ENCODE data around the gene MLIP. TPM values are rescaled to one million over a fixed set of nuclear protein-coding genes. Genes with fewer than 3 reads are reported as not detected.
"Not testable (repeated sequence)": the region's sequence is repeated elsewhere in the genome, so short reads cannot be mapped to it uniquely, and the experiment has no call there.

Gene MLIP
- total RNA-seq, 6 experiments from 2014 or later, result not detected

DNA sequence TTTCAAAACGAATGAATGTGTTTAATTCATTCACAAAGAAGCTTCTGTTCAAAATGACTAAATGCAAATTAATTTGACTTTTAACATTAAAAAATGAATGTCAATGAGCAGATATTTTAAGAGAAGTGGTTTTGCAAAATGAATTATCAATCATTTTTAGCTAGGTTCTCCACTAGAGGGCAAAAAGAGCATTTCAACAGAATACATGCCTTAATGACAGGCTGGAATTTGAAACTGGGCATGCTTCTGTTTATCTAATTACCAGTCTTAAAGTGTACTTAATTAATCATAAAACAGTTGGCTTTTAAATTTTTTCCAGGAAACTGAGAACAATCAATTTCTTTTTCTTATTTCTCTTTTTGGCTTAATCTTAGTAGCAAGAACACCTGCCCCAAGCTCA lies 133.2 kb downstream of the MLIP start:
- H3K9me3 Mint-ChIP-seq, result no peaks in the 10 kb centered on the region
- no peaks in the 10 kb centered on the region for H3K36me3 Mint-ChIP-seq (ENCODE audit: low read depth)
- H3K27ac Mint-ChIP-seq, result no peak overlapping the region
- H3K27me3 Mint-ChIP-seq (ENCODE audit: insufficient read depth), result no peaks in the 10 kb centered on the region
- peaks cover 7% of the 10 kb centered on the region for H3K4me1 Mint-ChIP-seq (ENCODE audit: low read depth)
- H3K4me3 Mint-ChIP-seq, result no peak overlapping the region
- TF ChIP-seq, protein P1, sequence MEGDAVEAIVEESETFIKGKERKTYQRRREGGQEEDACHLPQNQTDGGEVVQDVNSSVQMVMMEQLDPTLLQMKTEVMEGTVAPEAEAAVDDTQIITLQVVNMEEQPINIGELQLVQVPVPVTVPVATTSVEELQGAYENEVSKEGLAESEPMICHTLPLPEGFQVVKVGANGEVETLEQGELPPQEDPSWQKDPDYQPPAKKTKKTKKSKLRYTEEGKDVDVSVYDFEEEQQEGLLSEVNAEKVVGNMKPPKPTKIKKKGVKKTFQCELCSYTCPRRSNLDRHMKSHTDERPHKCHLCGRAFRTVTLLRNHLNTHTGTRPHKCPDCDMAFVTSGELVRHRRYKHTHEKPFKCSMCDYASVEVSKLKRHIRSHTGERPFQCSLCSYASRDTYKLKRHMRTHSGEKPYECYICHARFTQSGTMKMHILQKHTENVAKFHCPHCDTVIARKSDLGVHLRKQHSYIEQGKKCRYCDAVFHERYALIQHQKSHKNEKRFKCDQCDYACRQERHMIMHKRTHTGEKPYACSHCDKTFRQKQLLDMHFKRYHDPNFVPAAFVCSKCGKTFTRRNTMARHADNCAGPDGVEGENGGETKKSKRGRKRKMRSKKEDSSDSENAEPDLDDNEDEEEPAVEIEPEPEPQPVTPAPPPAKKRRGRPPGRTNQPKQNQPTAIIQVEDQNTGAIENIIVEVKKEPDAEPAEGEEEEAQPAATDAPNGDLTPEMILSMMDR (IDR thresholded peaks at IDR 0.05), result peak; percentile 87
- peak; percentile 24 for DNase-seq

DNA sequence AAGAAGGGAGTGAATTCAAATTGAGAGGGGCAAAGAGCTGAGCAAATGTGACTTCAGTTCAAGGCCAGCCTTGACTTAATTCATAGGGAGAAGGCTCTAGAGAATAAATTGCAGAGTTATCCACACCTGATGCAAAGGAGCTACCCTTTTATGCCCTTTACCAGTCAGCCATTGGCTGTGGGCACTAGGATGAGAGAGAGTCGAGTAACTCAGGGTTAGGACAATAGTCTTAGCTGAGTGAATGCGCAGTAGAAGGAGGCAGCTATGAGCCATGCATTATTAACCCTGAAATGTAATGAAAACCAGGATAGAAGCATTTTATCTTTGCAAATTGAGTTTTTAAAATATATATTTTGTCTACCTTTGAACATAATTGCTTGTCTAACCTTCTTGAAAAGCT lies 134.0 kb downstream of the MLIP start:
- Mint-ChIP-seq H3K36me3 (ENCODE audit: low read depth) (no peaks in the 10 kb centered on the region), H3K4me1 (ENCODE audit: low read depth) (peaks cover 7% of the 10 kb centered on the region), H3K9me3 (no peaks in the 10 kb centered on the region), H3K27ac (no peak overlapping the region), H3K4me3 (no peak overlapping the region), H3K27me3 (ENCODE audit: insufficient read depth) (no peaks in the 10 kb centered on the region)
- TF ChIP-seq, protein P1 (IDR thresholded peaks at IDR 0.05), result no peak
- DNase-seq, result no peak

DNA sequence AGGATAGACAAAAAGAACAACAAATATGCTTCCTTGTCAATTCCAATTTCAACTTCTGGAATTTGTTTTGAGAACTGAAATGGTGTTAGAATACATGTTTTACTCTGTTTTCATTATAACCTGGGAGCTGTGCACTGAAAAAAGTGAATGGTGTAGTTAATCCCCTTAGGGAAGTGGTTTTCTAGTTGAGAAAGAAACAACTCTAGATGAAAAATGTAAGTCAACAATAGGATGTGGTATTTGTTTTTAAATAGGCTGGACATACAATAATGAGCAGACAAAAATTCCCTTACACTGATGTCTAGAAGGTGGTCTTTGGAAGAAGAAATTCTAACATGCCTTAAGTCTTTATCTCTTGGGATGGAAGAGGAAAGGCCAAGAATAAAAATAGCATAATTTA lies 137.1 kb downstream of the MLIP start:
- TF ChIP-seq, protein P1 (IDR thresholded peaks at IDR 0.05), result no peak
- Mint-ChIP-seq H3K9me3 (no peaks in the 10 kb centered on the region; the same call in 1 of the 2 replicates), H3K27ac (no peak overlapping the region), H3K4me1 (ENCODE audit: low read depth) (peaks cover 1% of the 10 kb centered on the region), H3K4me3 (no peak overlapping the region), H3K27me3 (ENCODE audit: insufficient read depth) (no peaks in the 10 kb centered on the region; the same call in 1 of the 2 replicates), H3K36me3 (ENCODE audit: low read depth) (no peaks in the 10 kb centered on the region)
- no peak for DNase-seq

DNA sequence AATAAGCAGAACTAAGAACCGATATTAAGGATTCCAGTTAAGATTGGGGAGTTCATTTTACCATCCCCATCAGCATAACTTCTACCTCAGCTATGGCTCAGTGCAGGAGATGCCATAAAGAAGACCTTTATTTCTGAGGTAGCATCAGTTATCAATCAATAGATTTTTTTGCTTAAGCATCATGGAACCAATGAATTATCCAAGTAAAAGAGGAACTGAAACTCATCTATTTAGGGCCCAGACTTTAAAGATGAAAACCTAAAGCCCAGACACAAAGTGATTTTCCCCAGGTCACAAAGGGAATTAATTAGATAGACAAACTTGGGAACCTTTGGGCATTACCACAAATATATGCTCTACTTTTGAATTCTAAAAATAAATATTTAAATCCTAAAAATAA lies 137.8 kb downstream of the MLIP start:
- Mint-ChIP-seq H3K4me1 (ENCODE audit: low read depth) (no peaks in the 10 kb centered on the region), H3K36me3 (ENCODE audit: low read depth) (no peaks in the 10 kb centered on the region), H3K9me3 (no peaks in the 10 kb centered on the region; the same call in 1 of the 2 replicates), H3K27ac (no peak overlapping the region), H3K4me3 (no peak overlapping the region), H3K27me3 (ENCODE audit: insufficient read depth) (no peaks in the 10 kb centered on the region; the same call in 1 of the 2 replicates)
- DNase-seq, result no peak
- TF ChIP-seq, protein P1 (IDR thresholded peaks at IDR 0.05), result no peak

DNA sequence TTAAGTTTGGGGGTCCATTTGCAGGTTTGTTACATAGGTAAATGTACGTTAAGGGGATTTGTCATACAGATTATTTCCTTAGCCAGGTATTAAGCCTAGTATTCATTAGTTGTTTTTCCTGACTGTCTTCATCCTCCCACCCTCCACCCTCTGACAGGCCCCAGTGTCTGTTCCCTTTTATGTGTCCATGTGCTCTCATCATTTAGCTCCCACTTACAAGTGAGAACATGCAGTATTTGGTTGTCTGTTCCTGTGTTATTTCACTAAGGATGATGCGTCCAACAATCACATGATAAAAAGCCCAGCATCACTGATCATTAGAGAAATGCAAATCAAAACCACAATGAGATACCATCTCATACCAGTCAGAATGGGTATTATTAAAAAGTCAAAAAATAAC lies 138.6 kb downstream of the MLIP start:
- H3K4me3 Mint-ChIP-seq; DNase-seq; H3K4me1 Mint-ChIP-seq (ENCODE audit: low read depth); H3K9me3 Mint-ChIP-seq; H3K27ac Mint-ChIP-seq; H3K36me3 Mint-ChIP-seq (ENCODE audit: low read depth); H3K27me3 Mint-ChIP-seq (ENCODE audit: insufficient read depth): not testable (repeated sequence)

DNA sequence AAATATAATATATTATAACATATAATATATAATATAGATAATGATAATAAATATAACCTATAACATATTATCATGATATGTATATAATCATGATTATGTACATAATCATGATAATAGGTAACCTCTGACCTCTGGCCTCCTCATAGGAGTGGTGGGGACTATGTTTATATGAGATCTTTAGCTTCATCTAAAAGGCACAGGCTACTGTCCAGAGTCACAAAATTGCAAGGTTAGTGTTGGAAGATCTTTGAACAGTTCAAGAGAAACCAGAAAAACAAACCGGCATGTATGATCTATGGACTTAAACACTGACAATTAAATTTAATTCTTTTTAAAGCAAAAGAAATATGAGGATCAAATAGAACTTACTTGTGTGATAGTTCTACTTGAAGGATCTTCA lies 141.3 kb downstream of the MLIP start:
- Mint-ChIP-seq H3K27ac (no peak overlapping the region), H3K4me1 (ENCODE audit: low read depth) (peaks cover 11% of the 10 kb centered on the region; the same call in 1 of the 2 replicates), H3K9me3 (no peaks in the 10 kb centered on the region; the same call in 1 of the 2 replicates), H3K27me3 (ENCODE audit: insufficient read depth) (no peaks in the 10 kb centered on the region; the same call in 1 of the 2 replicates), H3K4me3 (no peak overlapping the region), H3K36me3 (ENCODE audit: low read depth) (no peaks in the 10 kb centered on the region)
- TF ChIP-seq, protein P1 (IDR thresholded peaks at IDR 0.05), result no peak
- DNase-seq, result no peak
